Renal pelvis (tissue), 4 donors: Measurements from ENCODE around the gene VSTM4. TPM values are rescaled to one million over a fixed set of nuclear protein-coding genes. Genes with fewer than 3 reads are reported as not detected.

Source experiments
- DNase-seq: peaks from one replicate; pipeline ENCODE4 v3.0.0-alpha.2; 2013
- polyA plus RNA-seq, 3 donors: library from polyadenylated mRNA; unstranded; fragments of 120-200 nt; gene quantifications; one replicate each; pipeline ENCODE4 v1.2.1, GENCODE V29; 2013; ENCODE audit not compliant: insufficient read length in 3 of 3

Gene VSTM4
- polyA plus RNA-seq, 3 donors, result 12.2 to 13.4 (median 12.6) TPM

- DNase-seq, result peak; percentile 69
These were observed 105.9 kb downstream of the VSTM4 start for GRCh38 chr10:49009199-49009979.

GRCh38 chr10:49008505-49009198 is 106.7 kb downstream of the VSTM4 start:
- DNase-seq, result no peak

GRCh38 chr10:49008091-49008490 is 107.2 kb downstream of the VSTM4 start:
- no peak for DNase-seq

GRCh38 chr10:49007129-49007528 is 108.2 kb downstream of the VSTM4 start:
- DNase-seq, result no peak

GRCh38 chr10:49005270-49005669 is 110.1 kb downstream of the VSTM4 start:
- DNase-seq, result no peak

GRCh38 chr10:49001870-49002672 is 113.3 kb downstream of the VSTM4 start:
- DNase-seq, result peak; percentile 28

GRCh38 chr10:49001402-49001801 is 113.9 kb downstream of the VSTM4 start:
- DNase-seq, result peak; percentile 21

- no peak for DNase-seq
These were observed 114.6 kb downstream of the VSTM4 start for GRCh38 chr10:49000437-49001398.

GRCh38 chr10:48999346-48999745 is 116.0 kb downstream of the VSTM4 start:
- DNase-seq, result no peak

- DNase-seq, result no peak
These were observed 119.0 kb downstream of the VSTM4 start for GRCh38 chr10:48996329-48996728.

- DNase-seq, result no peak
These were observed 121.7 kb downstream of the VSTM4 start for GRCh38 chr10:48993627-48994026.

- no peak for DNase-seq
These were observed 125.1 kb downstream of the VSTM4 start for GRCh38 chr10:48990226-48990625.

GRCh38 chr10:48985621-48986158 is 129.6 kb downstream of the VSTM4 start:
- no peak for DNase-seq

- DNase-seq, result peak; percentile 36
These were observed 131.5 kb downstream of the VSTM4 start for GRCh38 chr10:48983648-48984351.

GRCh38 chr10:48982584-48982983 is 132.7 kb downstream of the VSTM4 start:
- no peak for DNase-seq

- peak; percentile 34 for DNase-seq
These were observed 133.9 kb downstream of the VSTM4 start for GRCh38 chr10:48981310-48981907.

- no peak for DNase-seq
These were observed 137.0 kb downstream of the VSTM4 start for GRCh38 chr10:48978318-48978717.

- DNase-seq, result peak; percentile 12
These were observed 139.1 kb downstream of the VSTM4 start for GRCh38 chr10:48976196-48976595.

- DNase-seq, result no peak
These were observed 140.7 kb downstream of the VSTM4 start for GRCh38 chr10:48974510-48975156.
